Nephron (organoid): ENCODE measurements around the gene POLR3B.

ENCODE experiments used
- H3K27ac Mint-ChIP-seq, 3 experiments: 2 replicates each; pipeline ENCODE4 v1.8.0; 2020; ENCODE audit warnings: mixed read lengths in 3 of 3, mild to moderate bottlenecking in 2 of 3, moderate library complexity in 1 of 3
- H3K27me3 Mint-ChIP-seq: 2 replicates; pipeline ENCODE4 v1.8.0; 2021; ENCODE audit warnings: low read depth, mild to moderate bottlenecking, moderate library complexity, mixed read lengths
- H3K36me3 Mint-ChIP-seq: 2 replicates; pipeline ENCODE4 v1.8.0; 2020; ENCODE audit warnings: low read depth, mixed read lengths
- H3K4me1 Mint-ChIP-seq: 2 replicates; pipeline ENCODE4 v1.8.0; 2020; ENCODE audit warnings: mixed read lengths
- H3K4me3 Mint-ChIP-seq, 3 experiments: 2 replicates each; pipeline ENCODE4 v1.8.0; 2020; ENCODE audit warnings: mild to moderate bottlenecking in 3 of 3, mixed read lengths in 3 of 3, moderate library complexity in 2 of 3
- H3K9me3 Mint-ChIP-seq: 2 replicates; pipeline ENCODE4 v1.8.0; 2020; ENCODE audit warnings: mixed read lengths
- CTCF ChIP-seq, 3 experiments: fragments of 200-600 bp; sonication (generic); IDR thresholded peaks; one replicate each; pipeline ENCODE4 v1.5.0; 2021; ENCODE audit warnings: antibody characterized with exemption in 3 of 3; ENCODE audit not compliant: unreplicated experiment in 3 of 3

Gene POLR3B

GRCh38 chr12:106333010-106333409 is 24.5 kb upstream of the POLR3B start:
- peaks cover 4% of the 10 kb centered on the region for H3K27me3 Mint-ChIP-seq
- peaks cover 31% of the 10 kb centered on the region for H3K4me1 Mint-ChIP-seq
- TF ChIP-seq CTCF (IDR thresholded peaks at IDR 0.05; ENCODE audit: unreplicated experiment in 3 of 3): no peak
- no peak overlapping the region for H3K27ac Mint-ChIP-seq
- H3K36me3 Mint-ChIP-seq: peaks cover 44% of the 10 kb centered on the region
- H3K4me3 Mint-ChIP-seq: no peak overlapping the region
- H3K9me3 Mint-ChIP-seq: no peaks in the 10 kb centered on the region

GRCh38 chr12:106333756-106334155 is 23.8 kb upstream of the POLR3B start:
- peaks cover 27% of the 10 kb centered on the region for H3K4me1 Mint-ChIP-seq
- TF ChIP-seq CTCF (IDR thresholded peaks at IDR 0.05; ENCODE audit: unreplicated experiment in 3 of 3): no peak
- H3K9me3 Mint-ChIP-seq: no peaks in the 10 kb centered on the region
- no peak overlapping the region for H3K27ac Mint-ChIP-seq
- no peak overlapping the region for H3K4me3 Mint-ChIP-seq
- peaks cover 44% of the 10 kb centered on the region for H3K36me3 Mint-ChIP-seq
- peaks cover 1% of the 10 kb centered on the region for H3K27me3 Mint-ChIP-seq

- no peaks in the 10 kb centered on the region for H3K27me3 Mint-ChIP-seq
- peaks cover 13% of the 10 kb centered on the region for H3K4me1 Mint-ChIP-seq
- no peaks in the 10 kb centered on the region for H3K9me3 Mint-ChIP-seq
- peak overlapping the region; percentile 15 to 66 (median 16) for H3K27ac Mint-ChIP-seq
- H3K36me3 Mint-ChIP-seq: peaks cover 24% of the 10 kb centered on the region
- no peak overlapping the region for H3K4me3 Mint-ChIP-seq
- no peak for TF ChIP-seq CTCF (IDR thresholded peaks at IDR 0.05; ENCODE audit: unreplicated experiment in 3 of 3)
Measured at GRCh38 chr12:106341086-106341877, 16.3 kb upstream of the POLR3B start.

GRCh38 chr12:106342397-106343213 is 14.9 kb upstream of the POLR3B start:
- no peak overlapping the region for H3K4me3 Mint-ChIP-seq
- H3K27ac Mint-ChIP-seq: peak overlapping the region in 1 of 3 experiments; percentile 13
- H3K27me3 Mint-ChIP-seq: no peaks in the 10 kb centered on the region
- no peak for TF ChIP-seq CTCF (IDR thresholded peaks at IDR 0.05; ENCODE audit: unreplicated experiment in 3 of 3)
- peaks cover 23% of the 10 kb centered on the region for H3K36me3 Mint-ChIP-seq
- no peaks in the 10 kb centered on the region for H3K9me3 Mint-ChIP-seq
- H3K4me1 Mint-ChIP-seq: peaks cover 13% of the 10 kb centered on the region

- H3K9me3 Mint-ChIP-seq: no peaks in the 10 kb centered on the region
- peak overlapping the region in 1 of 3 experiments; percentile 13 for H3K27ac Mint-ChIP-seq
- peaks cover 20% of the 10 kb centered on the region for H3K36me3 Mint-ChIP-seq
- no peak for TF ChIP-seq CTCF (IDR thresholded peaks at IDR 0.05; ENCODE audit: unreplicated experiment in 3 of 3)
- peaks cover 13% of the 10 kb centered on the region for H3K4me1 Mint-ChIP-seq
- H3K27me3 Mint-ChIP-seq: no peaks in the 10 kb centered on the region
- H3K4me3 Mint-ChIP-seq: no peak overlapping the region
Measured at GRCh38 chr12:106343214-106343528, 14.4 kb upstream of the POLR3B start.
